GM21529 (cell line): ENCODE measurements around the gene UVRAG.

Source experiments
- ATAC-seq: cut with Tn5 transposase; IDR thresholded peaks from one replicate; pipeline ENCODE4 v1.9.1; 2021; ENCODE audit not compliant: unreplicated experiment

UVRAG gene

DNA sequence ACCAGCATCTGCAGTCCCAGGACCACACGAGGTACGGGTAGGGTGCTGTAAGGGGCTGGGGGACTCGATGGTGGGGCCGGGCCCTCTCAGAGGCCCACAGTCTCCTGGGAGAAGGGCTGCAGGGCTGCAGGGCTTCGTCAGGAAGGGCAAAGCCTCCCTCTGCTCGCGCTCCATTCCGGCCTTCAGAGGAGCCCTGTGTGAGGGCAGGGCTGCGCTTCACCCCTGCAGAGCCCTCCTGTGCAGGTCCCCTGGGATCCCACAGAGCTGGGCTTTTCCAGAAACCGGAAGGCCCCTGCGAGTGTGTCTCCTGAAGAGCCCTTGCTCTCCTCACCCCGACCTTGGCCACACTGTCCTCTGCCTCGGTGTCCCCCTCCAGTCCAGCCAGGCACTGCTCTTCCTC lies 364.1 kb downstream of the UVRAG start:
- no peak for ATAC-seq

DNA sequence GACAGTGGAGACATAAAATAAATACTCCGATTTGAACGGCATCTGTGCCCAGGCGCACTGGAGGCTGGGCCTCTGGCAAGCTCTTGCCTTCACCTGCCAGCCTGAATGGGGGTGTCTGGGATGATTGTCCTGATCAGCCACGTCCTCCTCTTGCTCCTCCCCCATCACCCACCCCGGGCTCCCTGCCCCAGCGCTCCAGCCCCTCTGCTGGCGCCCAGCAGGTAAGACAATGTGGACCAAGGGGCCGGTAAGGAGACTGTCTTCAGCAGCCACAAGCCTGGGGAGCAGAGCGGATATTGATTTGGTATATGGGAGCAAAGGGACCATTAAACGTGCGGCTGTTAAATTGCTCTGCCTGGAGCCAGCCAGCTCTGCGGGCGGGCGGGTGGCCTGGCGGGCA lies 366.4 kb downstream of the UVRAG start:
- no peak for ATAC-seq

DNA sequence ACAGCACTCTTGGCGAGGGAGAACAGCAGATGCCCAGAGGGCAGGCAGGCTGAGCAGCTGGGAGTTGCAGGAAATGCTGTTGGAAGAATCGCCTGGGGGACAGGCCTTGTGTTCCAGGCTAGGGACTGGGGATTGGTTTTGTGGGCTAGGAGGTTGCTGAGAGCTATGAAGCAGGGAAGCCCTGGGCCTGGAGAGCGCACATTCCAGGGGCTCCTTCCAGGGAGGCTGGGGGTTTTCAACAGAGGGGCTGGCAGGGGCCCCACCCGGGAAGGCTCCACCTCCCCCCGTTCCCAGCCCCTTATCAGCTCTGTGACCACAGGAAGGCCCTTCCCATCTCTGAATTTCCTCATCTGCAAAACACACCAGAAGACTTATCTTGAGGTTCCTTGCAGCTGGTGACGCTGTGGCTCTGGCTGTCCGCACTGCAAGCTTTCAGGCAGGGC lies 369.6 kb downstream of the UVRAG start:
- no peak for ATAC-seq

DNA sequence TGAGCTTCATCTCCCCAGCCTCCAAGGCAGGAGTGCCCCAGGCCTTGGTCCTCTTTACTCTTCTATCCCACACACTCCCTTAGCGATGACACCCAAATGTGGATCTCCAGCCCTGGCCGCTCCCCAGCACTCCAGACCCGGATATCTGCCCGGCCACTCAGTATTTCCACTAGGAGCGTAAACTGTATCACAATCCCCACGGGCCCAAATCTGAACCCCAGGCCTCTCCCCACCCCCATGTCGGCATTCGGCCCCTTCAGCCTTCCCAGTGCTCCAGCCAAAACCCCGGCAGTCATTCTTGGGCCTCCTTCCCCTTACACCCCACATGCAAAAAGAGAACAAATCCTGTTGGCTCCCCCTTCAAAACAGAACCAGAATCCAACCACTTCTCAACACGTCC lies 370.5 kb downstream of the UVRAG start:
- no peak for ATAC-seq

GRCh38 chr11:76185931-76186401 lies 371.0 kb downstream of the UVRAG start:
- no peak for ATAC-seq

DNA sequence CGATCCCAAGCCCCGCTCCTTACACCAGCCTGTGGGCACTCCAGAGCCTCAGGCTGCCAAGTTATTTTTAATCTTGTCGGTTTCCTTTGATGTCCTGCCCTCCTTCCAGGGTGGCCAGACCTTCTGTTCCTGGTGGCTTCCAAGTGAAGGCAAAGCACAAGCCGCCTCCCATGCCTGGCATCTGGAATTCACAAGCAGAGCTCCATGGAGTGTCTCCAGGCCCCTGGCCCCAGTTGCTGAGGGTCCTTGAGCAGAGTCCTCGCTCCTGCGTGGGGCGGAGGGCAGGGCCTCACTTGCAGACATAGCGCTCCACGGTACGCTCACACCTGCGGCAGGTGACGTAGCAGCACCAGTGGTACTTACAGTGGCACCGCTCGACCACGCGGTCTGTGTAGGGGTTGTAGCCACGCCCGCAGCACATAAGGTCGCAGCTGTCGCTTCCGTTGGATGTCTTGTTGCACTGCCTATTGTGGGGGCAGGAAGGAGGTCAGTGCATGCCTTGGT lies 371.8 kb downstream of the UVRAG start:
- ATAC-seq: no peak

DNA sequence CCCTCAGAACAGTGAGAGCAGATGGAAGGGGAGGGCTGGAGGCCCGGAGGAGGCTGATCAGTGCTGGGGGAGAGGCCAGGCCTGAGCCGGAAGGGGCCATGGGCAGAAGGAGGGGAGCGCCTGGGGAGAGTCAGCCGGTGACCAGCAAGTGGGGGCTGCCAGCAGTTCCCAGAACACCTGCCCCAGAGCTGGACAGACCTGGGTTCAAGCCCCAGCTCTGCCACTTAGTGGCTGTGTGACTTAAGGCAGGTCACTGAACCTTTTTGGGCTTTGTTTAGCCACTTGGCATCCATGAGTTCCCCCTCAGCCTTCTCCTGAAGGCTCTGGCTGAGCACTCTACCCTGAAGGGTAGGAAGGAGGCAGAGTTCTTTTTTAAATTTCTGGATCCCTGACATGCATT lies 373.9 kb downstream of the UVRAG start:
- no peak for ATAC-seq

- ATAC-seq: no peak
Measured at GRCh38 chr11:76189682-76190081, 374.7 kb downstream of the UVRAG start.

DNA sequence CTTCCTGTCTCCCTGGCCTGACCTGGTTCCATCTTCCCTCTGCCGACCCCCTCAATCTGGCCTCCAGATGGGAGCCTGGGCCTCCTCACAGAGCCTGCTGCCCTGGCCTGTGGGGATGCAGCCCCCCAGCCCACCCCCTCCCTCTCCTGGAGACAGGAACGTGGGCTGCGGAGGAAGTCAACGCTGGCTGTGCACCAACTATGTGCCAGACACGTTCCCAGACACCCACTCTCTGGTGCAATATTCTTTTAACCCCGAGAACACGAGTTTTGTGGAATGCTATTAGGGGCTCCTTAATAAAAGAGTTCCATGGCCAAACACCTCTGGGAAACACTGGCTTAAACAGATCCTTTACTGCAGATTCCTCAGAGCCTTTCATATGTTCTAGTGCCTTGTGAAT lies 375.4 kb downstream of the UVRAG start:
- no peak for ATAC-seq
